Upper lobe of left lung (tissue), 4 donors: ENCODE results near the gene TSC22D4.

Source experiments
- POLR2A ChIP-seq, 4 donors: fragments of 450-650 bp; IDR thresholded peaks; one replicate each; pipeline ENCODE4 v1.5.1; 2016 to 2017; ENCODE audit warnings: antibody characterized with exemption in 4 of 4, mild to moderate bottlenecking in 2 of 4
- TF ChIP-seq, protein P1 (sequence below), 6 experiments: fragments of 450-650 bp in 4 of 6; fragments of 200-600 bp in 2 of 6; sonication (generic) in 2 of 6; IDR thresholded peaks; one replicate each; pipeline ENCODE4 v1.5.1; 2016 to 2019; ENCODE audit warnings: antibody characterized with exemption in 6 of 6

DNA sequence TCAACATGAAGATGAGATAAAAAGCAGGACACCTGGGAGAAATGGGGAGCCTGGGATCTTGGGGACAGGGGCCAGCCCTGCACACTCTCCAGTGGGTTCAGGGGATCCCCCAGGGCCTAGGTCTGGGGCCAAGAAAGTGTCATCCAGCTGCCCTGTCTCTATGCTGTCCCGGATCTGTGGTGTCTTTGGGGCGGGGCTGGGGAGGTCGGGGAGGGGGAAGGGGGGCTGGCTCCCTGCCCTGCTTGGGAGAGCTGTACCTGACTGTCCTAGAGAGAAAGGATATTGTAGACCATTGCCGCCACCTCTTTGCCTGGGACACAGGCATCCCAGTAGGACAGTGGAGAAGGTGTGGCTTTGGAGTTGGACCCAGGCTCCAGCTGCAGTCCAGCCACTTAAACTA is 8.0 kb downstream of the TSC22D4 start:
- TF ChIP-seq, protein P1, sequence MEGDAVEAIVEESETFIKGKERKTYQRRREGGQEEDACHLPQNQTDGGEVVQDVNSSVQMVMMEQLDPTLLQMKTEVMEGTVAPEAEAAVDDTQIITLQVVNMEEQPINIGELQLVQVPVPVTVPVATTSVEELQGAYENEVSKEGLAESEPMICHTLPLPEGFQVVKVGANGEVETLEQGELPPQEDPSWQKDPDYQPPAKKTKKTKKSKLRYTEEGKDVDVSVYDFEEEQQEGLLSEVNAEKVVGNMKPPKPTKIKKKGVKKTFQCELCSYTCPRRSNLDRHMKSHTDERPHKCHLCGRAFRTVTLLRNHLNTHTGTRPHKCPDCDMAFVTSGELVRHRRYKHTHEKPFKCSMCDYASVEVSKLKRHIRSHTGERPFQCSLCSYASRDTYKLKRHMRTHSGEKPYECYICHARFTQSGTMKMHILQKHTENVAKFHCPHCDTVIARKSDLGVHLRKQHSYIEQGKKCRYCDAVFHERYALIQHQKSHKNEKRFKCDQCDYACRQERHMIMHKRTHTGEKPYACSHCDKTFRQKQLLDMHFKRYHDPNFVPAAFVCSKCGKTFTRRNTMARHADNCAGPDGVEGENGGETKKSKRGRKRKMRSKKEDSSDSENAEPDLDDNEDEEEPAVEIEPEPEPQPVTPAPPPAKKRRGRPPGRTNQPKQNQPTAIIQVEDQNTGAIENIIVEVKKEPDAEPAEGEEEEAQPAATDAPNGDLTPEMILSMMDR (IDR thresholded peaks at IDR 0.05), result no peak
- no peak for TF ChIP-seq POLR2A (IDR thresholded peaks at IDR 0.05)
